IPS-NIHi7 (cell line): ENCODE data around the gene DOCK8.
"Not testable (repeated sequence)": the region's sequence is repeated elsewhere in the genome, so short reads cannot be mapped to it uniquely, and the experiment has no call there.

Experiments
- DNase-seq: peaks from one replicate; pipeline ENCODE4 v3.0.0; 2012; ENCODE audit warnings: mixed read lengths; ENCODE audit errors: extremely low spot score

DOCK8 gene

GRCh38 chr9:224582-225520 is 10.2 kb downstream of the DOCK8 start:
- no peak for DNase-seq

GRCh38 chr9:227860-228259 is 13.2 kb downstream of the DOCK8 start:
- no peak for DNase-seq

GRCh38 chr9:228929-229695 is 14.4 kb downstream of the DOCK8 start:
- DNase-seq: no peak

- not testable (repeated sequence) for DNase-seq
Observed at GRCh38 chr9:231625-232024, 17.0 kb downstream of the DOCK8 start.

- not testable (repeated sequence) for DNase-seq
Observed at GRCh38 chr9:233708-234107, 19.0 kb downstream of the DOCK8 start.

GRCh38 chr9:237141-237857 is 22.6 kb downstream of the DOCK8 start:
- DNase-seq: no peak

- DNase-seq: no peak
Observed at GRCh38 chr9:237858-238345, 23.2 kb downstream of the DOCK8 start.

- no peak for DNase-seq
Observed at GRCh38 chr9:242461-243080, 27.9 kb downstream of the DOCK8 start.

GRCh38 chr9:248278-248961 is 33.8 kb downstream of the DOCK8 start:
- no peak for DNase-seq

GRCh38 chr9:249025-249424 is 34.4 kb downstream of the DOCK8 start:
- DNase-seq: no peak

- no peak for DNase-seq
Observed at GRCh38 chr9:250039-250438, 35.4 kb downstream of the DOCK8 start.

- DNase-seq: no peak
Observed at GRCh38 chr9:250625-251024, 36.0 kb downstream of the DOCK8 start.

GRCh38 chr9:251398-251797 is 36.7 kb downstream of the DOCK8 start:
- DNase-seq: no peak

- no peak for DNase-seq
Observed at GRCh38 chr9:253539-253938, 38.9 kb downstream of the DOCK8 start.

- no peak for DNase-seq
Observed at GRCh38 chr9:254516-254915, 39.9 kb downstream of the DOCK8 start.

GRCh38 chr9:257957-258356 is 43.3 kb downstream of the DOCK8 start:
- no peak for DNase-seq

- no peak for DNase-seq
Observed at GRCh38 chr9:259405-260404, 45.0 kb downstream of the DOCK8 start.

- DNase-seq: no peak
Observed at GRCh38 chr9:264231-264630, 49.6 kb downstream of the DOCK8 start.

- DNase-seq: no peak
Observed at GRCh38 chr9:265209-265870, 50.7 kb downstream of the DOCK8 start.
